DND-41 (cell line): ENCODE results near the gene TOR1B.

ENCODE experiments used
- CTCF ChIP-seq: IDR thresholded peaks from 2 replicates; pipeline ENCODE4 v1.5.1; 2012; ENCODE audit warnings: borderline replicate concordance, low read length, moderate library complexity, mild to moderate bottlenecking; ENCODE audit not compliant: poor library complexity, severe bottlenecking; ENCODE audit errors: extremely low read depth
- EZH2 ChIP-seq: IDR thresholded peaks from 3 replicates; pipeline ENCODE4 v1.6.1; 2012; ENCODE audit warnings: borderline replicate concordance, low read depth, mild to moderate bottlenecking, moderate library complexity, low read length, inconsistent platforms; ENCODE audit not compliant: severe bottlenecking

GRCh38 chr9:129755151-129755550 lies 47.8 kb upstream of the TOR1B start:
- TF ChIP-seq CTCF (no peak), EZH2 (no peak)
